ENCODE data around the gene SCD5.

GRCh38 chr4:82786828-82787227, 11.8 kb downstream of the SCD5 start:
- no peak for TF ChIP-seq CTCF (conservative IDR thresholded peaks at IDR 0.05; ENCODE audit: low read length)
- no peak for TF ChIP-seq EZH2phosphoT487 (IDR thresholded peaks at IDR 0.05; ENCODE audit: borderline replicate concordance, low read depth, low read length)

Data from OCI-LY7 (cell line).